Prostate gland (tissue), 2 donors: ENCODE data around the gene CRKL. TPM values are rescaled to one million over a fixed set of nuclear protein-coding genes. Genes with fewer than 3 reads are reported as not detected.
A peak's percentile ranks its signal among the peaks of the same experiment; 100 is the strongest.

ENCODE experiments used
- DNase-seq: peaks from one replicate; pipeline ENCODE4 v3.0.0-alpha.2; 2019; ENCODE audit warnings: low spot score
- H3K27ac ChIP-seq, 2 donors: fragments of 200-600 bp; sonication (generic); 2 replicates each; pipeline ENCODE4 v1.5.1; 2017 to 2019
- H3K27me3 ChIP-seq: fragments of 200-600 bp; sonication (generic); replicated peaks from 2 replicates; pipeline ENCODE4 v1.5.1; 2019; ENCODE audit not compliant: insufficient read depth
- H3K36me3 ChIP-seq, 2 donors: fragments of 200-600 bp; sonication (generic); 1 replicate in 1 of 2; 2 replicates in 1 of 2; pipeline versions ENCODE4 v1.5.1 to v1.8.1; 2017 to 2019
- H3K4me1 ChIP-seq: fragments of 200-600 bp; sonication (generic); replicated peaks from 2 replicates; pipeline ENCODE4 v1.5.1; 2019
- H3K4me3 ChIP-seq, 2 donors: fragments of 200-600 bp; sonication (generic); 2 replicates each; pipeline ENCODE4 v1.5.1; 2017 to 2019
- H3K9me3 ChIP-seq: fragments of 200-600 bp; sonication (generic); 2 replicates; pipeline ENCODE4 v1.5.1; 2017
- POLR2A ChIP-seq: fragments of 450-650 bp; IDR thresholded peaks from one replicate; pipeline ENCODE4 v1.6.1; 2016; ENCODE audit warnings: antibody characterized with exemption, mild to moderate bottlenecking
- POLR2AphosphoS5 ChIP-seq: sonication (generic); formaldehyde crosslinking; IDR thresholded peaks from one replicate; pipeline ENCODE4 v1.6.1; 2017; ENCODE audit warnings: antibody characterized with exemption
- WGBS: methylation state at CpG from one replicate; pipeline ENCODE4 v1.1.5; 2018; 5-methylcytosine and 5-hydroxymethylcytosine counted together
- intact Hi-C: fragments of 100-400 bp; cut with DNase I; formaldehyde crosslinking; loops from one replicate; pipeline ENCODE4 v1.14.2; 2022
- total RNA-seq, 2 donors: library from RNA; depleted of rRNA; stranded (reverse); fragments of >200 nt; gene quantifications; one replicate each; pipeline ENCODE4 v1.1.0, GENCODE V29; 2016
- TF ChIP-seq, protein P1 (sequence below), 4 experiments: fragments of 200-600 bp in 2 of 4; fragments of 450-650 bp in 2 of 4; sonication (generic) in 2 of 4; IDR thresholded peaks; 1 replicate in 3 of 4; 2 replicates in 1 of 4; pipeline ENCODE4 v1.5.1; 2016 to 2019; ENCODE audit warnings: antibody characterized with exemption in 4 of 4, mild to moderate bottlenecking in 2 of 4, moderate library complexity in 2 of 4

CRKL gene
- total RNA-seq, 2 donors from 2014 or later = 41.6 to 72.0 TPM

DNA sequence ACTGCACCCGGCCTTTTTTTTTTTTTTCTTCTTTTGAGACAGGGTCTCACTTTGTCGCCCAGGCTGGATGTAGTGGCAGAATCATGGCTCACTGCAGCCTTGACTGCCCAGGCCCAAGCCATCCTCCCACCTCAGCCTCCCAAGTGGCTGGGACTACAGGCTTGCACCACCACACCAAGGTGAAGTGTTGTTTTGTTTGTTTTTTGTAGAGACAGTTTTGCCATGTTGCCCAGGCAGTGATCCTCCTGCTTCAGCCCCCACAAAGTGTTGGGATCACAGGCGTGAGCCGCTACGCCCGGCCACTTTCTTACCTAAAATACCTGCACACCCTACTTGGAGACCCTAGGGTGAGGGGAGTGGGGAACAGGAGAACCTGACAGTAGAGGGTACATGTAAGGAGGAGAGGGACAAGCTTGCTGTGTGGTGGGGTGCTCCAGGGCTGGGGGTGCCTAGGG, 45.3 kb downstream of the CRKL start:
- no peak overlapping the region for H3K27ac ChIP-seq
- TF ChIP-seq POLR2AphosphoS5 (no peak), POLR2A (no peak)
- TF ChIP-seq, protein P1, sequence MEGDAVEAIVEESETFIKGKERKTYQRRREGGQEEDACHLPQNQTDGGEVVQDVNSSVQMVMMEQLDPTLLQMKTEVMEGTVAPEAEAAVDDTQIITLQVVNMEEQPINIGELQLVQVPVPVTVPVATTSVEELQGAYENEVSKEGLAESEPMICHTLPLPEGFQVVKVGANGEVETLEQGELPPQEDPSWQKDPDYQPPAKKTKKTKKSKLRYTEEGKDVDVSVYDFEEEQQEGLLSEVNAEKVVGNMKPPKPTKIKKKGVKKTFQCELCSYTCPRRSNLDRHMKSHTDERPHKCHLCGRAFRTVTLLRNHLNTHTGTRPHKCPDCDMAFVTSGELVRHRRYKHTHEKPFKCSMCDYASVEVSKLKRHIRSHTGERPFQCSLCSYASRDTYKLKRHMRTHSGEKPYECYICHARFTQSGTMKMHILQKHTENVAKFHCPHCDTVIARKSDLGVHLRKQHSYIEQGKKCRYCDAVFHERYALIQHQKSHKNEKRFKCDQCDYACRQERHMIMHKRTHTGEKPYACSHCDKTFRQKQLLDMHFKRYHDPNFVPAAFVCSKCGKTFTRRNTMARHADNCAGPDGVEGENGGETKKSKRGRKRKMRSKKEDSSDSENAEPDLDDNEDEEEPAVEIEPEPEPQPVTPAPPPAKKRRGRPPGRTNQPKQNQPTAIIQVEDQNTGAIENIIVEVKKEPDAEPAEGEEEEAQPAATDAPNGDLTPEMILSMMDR (IDR thresholded peaks at IDR 0.05) = no peak
- no peaks in the 10 kb centered on the region for H3K9me3 ChIP-seq
- no peaks in the 10 kb centered on the region for H3K4me1 ChIP-seq
- no peaks in the 10 kb centered on the region for H3K27me3 ChIP-seq
- H3K4me3 ChIP-seq = no peak overlapping the region
- DNase-seq = no peak
- H3K36me3 ChIP-seq = no peaks in the 10 kb centered on the region
- 95% methylated on average over 6 of the region's 6 CpGs for WGBS
- intact Hi-C loops = no loop called here

DNA sequence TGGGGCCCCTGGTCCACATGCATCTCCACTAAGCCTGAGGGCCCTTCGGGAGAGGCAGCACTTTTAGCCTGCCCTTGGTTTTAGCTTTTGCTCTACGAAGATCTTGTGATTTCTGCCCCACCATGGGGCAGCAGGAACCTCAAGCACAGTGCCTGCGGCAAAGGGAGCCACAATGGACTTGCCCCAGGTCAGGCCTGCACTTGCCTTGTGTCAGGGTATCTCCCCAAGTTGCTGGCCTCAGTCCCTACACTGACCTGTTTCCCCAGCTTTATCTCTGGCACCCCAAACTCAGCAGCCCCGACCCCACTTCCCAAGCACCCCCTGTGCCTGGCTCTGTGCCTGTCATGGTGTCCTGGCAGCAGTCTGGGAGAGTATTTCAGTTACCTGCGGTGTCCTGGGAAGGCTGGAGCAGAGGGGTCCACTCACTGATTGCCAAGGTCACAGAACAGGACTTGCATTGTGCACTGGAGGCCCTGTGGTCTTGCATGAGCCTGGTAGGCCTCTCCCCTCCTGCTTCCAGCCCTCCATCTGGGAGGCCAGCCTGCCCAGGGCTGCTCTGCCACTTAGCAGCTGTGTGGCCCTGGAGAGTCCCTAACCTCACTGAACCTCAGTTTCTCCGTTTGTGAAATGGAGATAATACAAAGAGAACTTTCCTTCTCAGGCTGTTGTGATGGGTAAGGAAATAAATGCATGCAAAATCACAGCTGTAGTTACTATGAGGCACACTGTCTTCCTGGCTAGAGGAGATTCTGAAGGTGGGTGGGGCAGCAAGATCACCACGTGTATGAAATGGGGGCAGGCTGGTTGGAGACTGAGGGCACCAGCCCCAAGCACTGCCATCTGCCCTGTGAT, 46.2 kb downstream of the CRKL start:
- Histone ChIP-seq H3K4me3 (no peak overlapping the region), H3K4me1 (no peaks in the 10 kb centered on the region), H3K36me3 (no peaks in the 10 kb centered on the region), H3K27ac (no peak overlapping the region), H3K27me3 (no peaks in the 10 kb centered on the region), H3K9me3 (no peaks in the 10 kb centered on the region)
- DNase-seq = no peak
- WGBS = 79% methylated on average over 7 of the region's 7 CpGs
- intact Hi-C loops = no loop called here
- no peak for TF ChIP-seq POLR2AphosphoS5
- TF ChIP-seq, protein P1 (IDR thresholded peaks at IDR 0.05) = no peak

DNA sequence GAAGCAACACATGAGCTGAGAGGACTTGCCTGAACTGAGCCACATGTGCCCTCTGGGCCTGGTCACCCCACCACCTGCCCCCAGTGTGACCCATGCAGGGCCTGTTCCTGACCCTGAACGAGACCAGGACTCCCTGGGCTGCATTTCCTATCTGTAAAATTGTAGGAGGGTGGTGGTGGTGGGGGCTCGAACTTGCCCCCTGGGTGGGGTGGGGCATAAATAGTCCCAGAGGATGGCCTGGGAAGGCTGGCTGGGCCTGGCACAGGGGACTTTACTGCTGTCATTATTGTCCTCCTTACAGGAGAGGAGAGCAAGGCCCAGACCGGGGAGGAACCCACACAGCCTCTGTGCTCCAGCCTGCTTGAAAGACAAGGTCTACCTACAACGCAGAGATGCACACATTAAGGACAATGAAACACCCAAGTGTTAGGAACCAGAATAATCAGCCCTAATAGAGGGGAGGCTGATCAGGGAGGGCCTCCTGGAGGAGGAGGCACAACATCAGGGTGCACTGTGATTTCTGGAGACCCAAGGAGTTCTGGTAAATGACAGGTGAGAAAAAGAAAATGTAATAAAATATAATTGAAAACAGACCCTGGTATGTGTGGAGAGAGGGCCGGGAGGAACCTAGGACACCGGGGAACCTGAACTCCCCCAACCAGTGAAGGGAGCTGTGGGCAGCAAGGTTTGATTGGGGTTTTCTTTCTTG, 47.0 kb downstream of the CRKL start:
- 51% methylated on average over 6 of the region's 6 CpGs for WGBS
- intact Hi-C loops = no loop called here

DNA sequence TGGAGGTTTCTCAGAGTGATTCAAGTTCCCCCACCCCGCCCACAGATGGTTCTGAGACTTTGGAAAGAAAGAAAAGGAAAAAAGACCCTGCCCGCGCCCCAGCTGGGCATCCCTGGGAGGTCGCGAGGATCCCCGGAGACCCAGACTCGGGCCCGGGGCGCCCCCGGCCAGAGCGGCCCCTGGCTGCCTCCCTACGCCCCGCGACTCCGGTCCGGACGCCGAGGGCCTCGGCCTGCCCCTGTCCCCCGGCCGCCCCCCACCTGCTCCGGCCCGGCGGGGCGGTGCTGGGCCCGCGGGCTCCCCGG, 47.5 kb downstream of the CRKL start:
- Histone ChIP-seq H3K4me3 (peak overlapping the region; percentile 27 to 40), H3K27ac (no peak overlapping the region), H3K27me3 (no peaks in the 10 kb centered on the region), H3K9me3 (no peaks in the 10 kb centered on the region), H3K4me1 (no peaks in the 10 kb centered on the region), H3K36me3 (no peaks in the 10 kb centered on the region)
- TF ChIP-seq POLR2AphosphoS5 (no peak), POLR2A (no peak)
- TF ChIP-seq, protein P1 (IDR thresholded peaks at IDR 0.05) = no peak
- intact Hi-C loops = no loop called here
- no peak for DNase-seq
- WGBS = 3% methylated on average over 20 of the region's 28 CpGs

More for the DNA sequence above, 47.0 kb downstream of the CRKL start:
- peak overlapping the region; percentile 27 to 40 for H3K4me3 ChIP-seq
- no peak for DNase-seq
- TF ChIP-seq POLR2A (no peak), POLR2AphosphoS5 (no peak)
- TF ChIP-seq, protein P1 (IDR thresholded peaks at IDR 0.05) = no peak
- no peaks in the 10 kb centered on the region for H3K9me3 ChIP-seq
- H3K27ac ChIP-seq = no peak overlapping the region
- H3K27me3 ChIP-seq = no peaks in the 10 kb centered on the region
- no peaks in the 10 kb centered on the region for H3K4me1 ChIP-seq
- no peaks in the 10 kb centered on the region for H3K36me3 ChIP-seq
